Breast epithelium (tissue), 3 donors: ENCODE data around the gene EHMT2.

Source experiments
- CTCF ChIP-seq, 3 donors: fragments of 450-650 bp; IDR thresholded peaks; one replicate each; pipeline ENCODE4 v1.5.1; 2016 to 2017; ENCODE audit warnings: antibody characterized with exemption in 3 of 3, mild to moderate bottlenecking in 3 of 3, moderate library complexity in 3 of 3
- POLR2A ChIP-seq: fragments of 450-650 bp; IDR thresholded peaks from one replicate; pipeline ENCODE4 v1.6.1; 2016; ENCODE audit warnings: antibody characterized with exemption, mild to moderate bottlenecking, moderate library complexity
- POLR2AphosphoS5 ChIP-seq, 3 donors: sonication (generic); formaldehyde crosslinking; IDR thresholded peaks; one replicate each; pipeline ENCODE4 v1.6.1; 2017; ENCODE audit warnings: antibody characterized with exemption in 3 of 3

DNA sequence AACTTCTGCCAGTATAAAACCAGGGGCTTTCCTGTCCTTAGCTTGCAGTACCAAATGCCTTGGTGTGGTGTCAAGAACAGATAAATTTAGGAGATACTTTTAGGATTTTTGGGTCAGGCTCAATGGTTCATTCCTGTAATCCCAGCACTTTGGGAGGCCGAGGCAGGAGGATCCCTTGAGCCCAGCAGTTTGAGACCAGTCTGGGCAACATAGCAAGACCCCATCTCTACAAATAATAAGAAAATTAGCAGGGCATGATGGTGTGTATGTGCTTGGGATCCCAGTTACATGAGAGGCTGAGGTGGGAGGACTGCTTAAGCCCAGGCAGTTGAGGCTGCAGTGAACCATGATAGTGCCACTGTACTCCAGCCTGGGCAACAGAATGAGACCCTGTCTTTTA is 7.5 kb upstream of the EHMT2 start:
- TF ChIP-seq CTCF (IDR thresholded peaks at IDR 0.05) (no peak), POLR2AphosphoS5 (IDR thresholded peaks at IDR 0.05) (no peak), POLR2A (no peak)
